Lower lobe of right lung (tissue), 2 donors: ENCODE results near the gene LRRC28. TPM values are rescaled to one million over a fixed set of nuclear protein-coding genes. Genes with fewer than 3 reads are reported as not detected.

ENCODE experiments used
- ATAC-seq, 2 donors: fragments of 200-7000 bp; cut with Tn5 transposase; one replicate each; pipeline ENCODE4 v1.9.1; 2020 to 2022; ENCODE audit warnings: mild to moderate bottlenecking in 2 of 2, moderate library complexity in 2 of 2
- DNase-seq: peaks from one replicate; pipeline ENCODE4 v3.0.0-alpha.2; 2020
- H3K27ac ChIP-seq: fragments of 200-600 bp; one replicate; pipeline ENCODE4 v1.8.0; 2022
- H3K27me3 ChIP-seq: fragments of 200-600 bp; one replicate; pipeline ENCODE4 v1.8.0; 2022; ENCODE audit warnings: low read depth
- H3K36me3 ChIP-seq: fragments of 200-600 bp; one replicate; pipeline ENCODE4 v1.8.0; 2022; ENCODE audit warnings: mild to moderate bottlenecking
- H3K4me1 ChIP-seq: fragments of 200-600 bp; one replicate; pipeline ENCODE4 v1.8.0; 2022
- H3K4me3 ChIP-seq: fragments of 200-600 bp; one replicate; pipeline ENCODE4 v1.8.0; 2022; ENCODE audit warnings: mild to moderate bottlenecking
- H3K9me3 ChIP-seq: fragments of 200-600 bp; one replicate; pipeline ENCODE4 v1.8.0; 2022
- CTCF ChIP-seq: fragments of 200-600 bp; IDR thresholded peaks from one replicate; pipeline ENCODE4 v1.8.0; 2022; ENCODE audit warnings: antibody characterized with exemption, mild to moderate bottlenecking
- intact Hi-C: fragments of 100-400 bp; cut with DNase I; formaldehyde crosslinking; loops from one replicate; pipeline ENCODE4 v1.11.0; 2022
- total RNA-seq: library from RNA; stranded (reverse); fragmentation: NEBNext Ultra II Directional; extraction: Animal tissue kit (Norgen Biotek cat#: 25700); gene quantifications from one replicate; pipeline ENCODE4 v1.2.1, GENCODE V29; 2021
- donor health status: DM: no; HTN: yes; CAD: no; lungs with severe emphysema.

Gene LRRC28
- total RNA-seq, 1 donor from 2014 or later, result 23.8 TPM

- ATAC-seq (no peak), DNase-seq (no peak)
- intact Hi-C loops, result no loop called here
- no peaks in the 10 kb centered on the region for H3K4me1 ChIP-seq
- no peak for TF ChIP-seq CTCF
- no peaks in the 10 kb centered on the region for H3K9me3 ChIP-seq
- H3K27ac ChIP-seq, result no peak overlapping the region
- H3K36me3 ChIP-seq, result peaks cover 22% of the 10 kb centered on the region
- no peaks in the 10 kb centered on the region for H3K27me3 ChIP-seq
- H3K4me3 ChIP-seq, result no peak overlapping the region
Observed at GRCh38 chr15:99241752-99242151, 9.5 kb upstream of the LRRC28 start.

GRCh38 chr15:99244306-99244705 is 7.0 kb upstream of the LRRC28 start:
- intact Hi-C loops, result no loop called here
- Histone ChIP-seq H3K4me1 (peaks cover 11% of the 10 kb centered on the region), H3K4me3 (no peak overlapping the region), H3K27ac (no peak overlapping the region), H3K9me3 (no peaks in the 10 kb centered on the region), H3K27me3 (no peaks in the 10 kb centered on the region), H3K36me3 (peaks cover 9% of the 10 kb centered on the region)
- ATAC-seq (no peak), DNase-seq (no peak)
- TF ChIP-seq CTCF, result no peak

GRCh38 chr15:99247062-99247461 is 4.2 kb upstream of the LRRC28 start:
- intact Hi-C loops, result no loop called here
- no peak for TF ChIP-seq CTCF
- ATAC-seq, result no peak
- no peak overlapping the region for H3K4me3 ChIP-seq
- H3K36me3 ChIP-seq, result no peaks in the 10 kb centered on the region
- no peaks in the 10 kb centered on the region for H3K9me3 ChIP-seq
- DNase-seq, result no peak
- H3K27ac ChIP-seq, result no peak overlapping the region
- peaks cover 15% of the 10 kb centered on the region for H3K4me1 ChIP-seq
- no peaks in the 10 kb centered on the region for H3K27me3 ChIP-seq

GRCh38 chr15:99248000-99248715 is 3.1 kb upstream of the LRRC28 start:
- DNase-seq (no peak), ATAC-seq (no peak)
- no peaks in the 10 kb centered on the region for H3K36me3 ChIP-seq
- H3K9me3 ChIP-seq, result no peaks in the 10 kb centered on the region
- no peak overlapping the region for H3K27ac ChIP-seq
- TF ChIP-seq CTCF, result no peak
- H3K4me3 ChIP-seq, result peak overlapping the region; percentile 82
- intact Hi-C loops, result no loop called here
- peaks cover 22% of the 10 kb centered on the region for H3K4me1 ChIP-seq
- H3K27me3 ChIP-seq, result no peaks in the 10 kb centered on the region

- DNase-seq (no peak), ATAC-seq (peak; percentile 8 to 53)
- H3K36me3 ChIP-seq, result no peaks in the 10 kb centered on the region
- H3K4me3 ChIP-seq, result peak within 1 kb of the TSS; percentile 82
- H3K9me3 ChIP-seq, result no peaks in the 10 kb centered on the region
- no peak for TF ChIP-seq CTCF
- no peaks in the 10 kb centered on the region for H3K27me3 ChIP-seq
- peak within 1 kb of the TSS; percentile 87 for H3K27ac ChIP-seq
- peaks cover 22% of the 10 kb centered on the region for H3K4me1 ChIP-seq
- intact Hi-C loops, result no loop called here
Observed at GRCh38 chr15:99249270-99249841, 1.9 kb upstream of the LRRC28 start, which contains the start of gene TTC23. TSS of gene TTC23 (minus strand) at chr15:99249581. CDS start at chr15:99228712, 20,869 bp downstream.
